GDM1 (cell line): ENCODE data around the gene OSBPL9.

Source experiments
- DNase-seq: peaks from one replicate; lab custom pipeline; 2025; lab: John Stamatoyannopoulos, UW

The OSBPL9 gene, protein sequence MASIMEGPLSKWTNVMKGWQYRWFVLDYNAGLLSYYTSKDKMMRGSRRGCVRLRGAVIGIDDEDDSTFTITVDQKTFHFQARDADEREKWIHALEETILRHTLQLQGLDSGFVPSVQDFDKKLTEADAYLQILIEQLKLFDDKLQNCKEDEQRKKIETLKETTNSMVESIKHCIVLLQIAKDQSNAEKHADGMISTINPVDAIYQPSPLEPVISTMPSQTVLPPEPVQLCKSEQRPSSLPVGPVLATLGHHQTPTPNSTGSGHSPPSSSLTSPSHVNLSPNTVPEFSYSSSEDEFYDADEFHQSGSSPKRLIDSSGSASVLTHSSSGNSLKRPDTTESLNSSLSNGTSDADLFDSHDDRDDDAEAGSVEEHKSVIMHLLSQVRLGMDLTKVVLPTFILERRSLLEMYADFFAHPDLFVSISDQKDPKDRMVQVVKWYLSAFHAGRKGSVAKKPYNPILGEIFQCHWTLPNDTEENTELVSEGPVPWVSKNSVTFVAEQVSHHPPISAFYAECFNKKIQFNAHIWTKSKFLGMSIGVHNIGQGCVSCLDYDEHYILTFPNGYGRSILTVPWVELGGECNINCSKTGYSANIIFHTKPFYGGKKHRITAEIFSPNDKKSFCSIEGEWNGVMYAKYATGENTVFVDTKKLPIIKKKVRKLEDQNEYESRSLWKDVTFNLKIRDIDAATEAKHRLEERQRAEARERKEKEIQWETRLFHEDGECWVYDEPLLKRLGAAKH

DNA sequence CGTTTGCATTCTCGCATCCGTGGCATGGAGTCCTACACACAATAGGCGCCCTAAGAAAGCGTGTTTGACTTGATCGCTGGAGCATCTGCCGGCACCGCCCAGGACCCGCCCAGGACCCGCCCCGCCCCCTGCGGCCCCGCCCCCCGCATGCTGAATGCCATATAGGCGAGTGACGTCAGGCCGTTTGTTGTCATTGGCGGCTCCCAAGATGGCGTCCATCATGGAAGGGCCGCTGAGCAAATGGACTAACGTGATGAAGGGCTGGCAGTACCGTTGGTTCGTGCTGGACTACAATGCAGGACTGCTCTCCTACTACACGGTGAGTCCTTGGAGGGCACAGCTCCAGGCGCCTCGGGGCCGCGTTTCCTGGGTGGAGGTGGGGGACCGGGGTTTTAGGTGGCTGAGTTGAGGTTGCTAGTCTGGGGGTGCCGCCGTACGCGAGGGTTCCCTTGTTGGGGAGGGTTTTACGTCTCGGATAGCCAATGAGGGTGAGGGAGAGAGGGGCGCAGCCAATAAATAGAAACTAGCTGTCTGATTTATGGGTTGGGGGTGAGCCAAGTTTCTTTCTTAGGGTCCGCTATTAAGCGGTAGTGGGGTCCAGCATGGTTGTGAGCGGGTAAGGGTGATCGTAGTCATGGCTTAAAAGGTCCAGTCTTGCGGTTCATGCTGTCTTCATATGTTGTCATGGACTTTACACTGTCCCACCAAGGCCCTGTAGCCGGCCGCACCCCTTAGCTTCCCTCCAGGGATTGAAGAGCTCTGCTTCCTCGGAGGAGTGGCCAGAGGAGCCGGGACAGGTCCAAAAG is at the start of gene OSBPL9:
TSS of gene OSBPL9 (plus strand) at position 190 of the 806 bp plus-strand sequence. CDS start at position 209, 19 bp downstream.
- peak; percentile 81 for DNase-seq

DNA sequence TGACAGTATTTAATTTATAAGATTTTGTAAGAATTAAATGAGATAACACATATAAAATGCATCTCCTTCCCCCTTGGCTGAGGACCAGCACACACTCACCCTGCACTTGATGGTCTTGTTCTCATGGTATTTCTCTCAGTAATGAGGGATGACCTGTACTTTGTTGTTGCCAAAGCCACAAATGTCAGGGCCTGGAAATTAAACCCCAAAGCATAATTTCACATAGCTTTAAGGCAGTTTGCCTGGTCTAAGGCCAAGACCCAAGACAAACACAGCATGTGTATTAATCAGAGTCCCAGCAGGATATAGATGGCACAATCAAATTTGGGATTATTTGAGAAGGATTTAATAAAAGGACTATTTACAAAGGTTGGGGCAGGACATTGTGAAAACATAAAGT is 49.2 kb upstream of the OSBPL9 start:
- DNase-seq: no peak

DNA sequence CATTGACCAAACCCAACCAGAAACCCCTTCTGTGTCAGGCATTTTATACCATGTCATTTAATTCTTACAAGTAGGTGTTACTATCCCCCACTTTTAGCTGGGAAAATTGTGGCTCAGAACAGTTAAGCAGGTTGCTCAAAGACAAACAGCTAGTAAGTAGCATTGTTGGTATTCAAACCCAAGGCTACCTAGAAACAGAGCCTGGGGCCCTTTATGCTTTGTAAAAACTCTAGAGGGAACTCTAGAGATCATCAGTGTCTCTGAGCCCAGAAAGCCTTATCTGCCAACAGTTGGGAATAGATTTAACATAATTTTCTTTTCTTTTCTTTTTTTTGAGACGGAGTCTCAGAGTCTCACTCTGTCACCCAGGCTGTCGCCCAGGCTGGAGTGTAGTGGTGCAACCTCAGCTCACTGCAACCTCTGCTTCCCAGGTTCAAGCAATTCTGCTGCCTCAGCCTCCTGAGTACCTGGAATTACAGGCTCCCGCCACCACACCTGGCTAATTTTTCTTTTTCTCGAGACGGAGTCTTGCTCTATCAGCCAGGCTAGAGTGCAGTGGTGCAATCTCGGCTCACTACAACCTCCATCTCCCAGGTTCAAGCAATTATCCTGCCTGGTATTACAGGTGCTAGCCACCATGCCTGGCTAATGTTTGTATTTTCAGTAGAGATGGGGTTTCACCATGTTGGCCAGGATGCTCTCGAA is 48.5 kb upstream of the OSBPL9 start:
- no peak for DNase-seq

DNA sequence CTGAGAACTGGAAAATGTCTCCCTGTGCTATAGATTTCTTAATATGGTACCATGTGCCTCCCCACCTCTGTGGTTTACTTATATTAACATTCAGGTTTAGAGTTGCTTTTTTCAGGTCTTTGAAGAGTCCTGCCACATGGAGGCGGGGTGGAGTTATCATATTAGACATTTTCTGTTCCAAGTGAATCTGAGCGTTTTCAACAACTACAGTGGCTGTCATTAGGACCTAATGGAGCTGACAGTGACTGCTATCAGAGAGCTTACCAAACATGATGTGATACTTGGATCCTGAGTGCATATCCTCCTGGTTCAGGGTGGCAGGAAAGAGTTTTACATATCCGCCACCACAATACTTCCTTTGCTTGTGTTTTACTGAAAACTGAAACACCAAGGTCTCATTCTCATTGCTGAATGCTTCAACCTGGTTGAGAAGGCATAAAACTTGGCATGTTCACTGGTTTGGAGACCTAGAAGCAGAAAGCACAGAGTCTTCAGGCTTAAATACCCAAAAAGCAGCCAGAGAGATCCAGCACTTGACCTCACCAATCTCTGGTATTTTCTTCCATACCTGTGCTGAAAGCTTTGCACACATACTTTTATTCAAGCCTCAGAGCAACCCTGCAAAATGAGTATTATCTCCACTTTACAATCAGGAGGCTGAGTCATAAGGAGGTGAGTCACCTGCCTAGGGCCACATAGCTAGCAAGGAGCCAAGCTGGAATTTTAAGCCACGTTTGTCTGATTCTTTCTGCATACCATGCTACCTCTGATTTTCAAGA is 47.4 kb upstream of the OSBPL9 start:
- DNase-seq: peak; percentile 73

DNA sequence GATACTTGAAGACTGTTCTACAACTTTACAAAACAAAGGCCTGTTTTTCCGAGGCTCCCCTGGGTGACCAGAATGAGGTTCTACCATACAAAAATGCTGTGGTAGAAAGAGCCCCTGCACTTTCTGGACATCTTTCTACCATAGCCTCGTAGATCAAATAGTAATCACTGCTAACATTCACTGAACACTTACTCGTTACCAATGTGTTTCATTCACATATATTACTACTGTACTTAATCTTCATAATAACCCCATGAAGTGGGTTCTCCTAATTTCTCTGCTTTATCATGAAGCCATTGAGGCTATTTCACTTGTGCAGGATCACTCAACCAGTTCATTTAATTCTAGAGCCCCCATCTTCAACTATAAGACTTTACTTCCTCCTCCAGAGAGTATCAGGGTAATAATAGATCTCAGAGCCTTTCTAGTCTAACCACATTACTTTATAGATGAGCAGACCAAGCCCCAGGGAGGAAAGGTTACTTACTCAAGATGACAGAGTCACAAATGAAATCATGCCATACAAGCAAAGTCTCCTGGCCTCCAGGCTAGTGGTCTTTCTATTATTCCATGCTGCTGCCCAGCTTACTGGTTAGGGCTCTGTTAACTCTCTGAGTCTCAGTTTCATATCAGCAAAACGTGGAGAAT is 46.7 kb upstream of the OSBPL9 start:
- no peak for DNase-seq

DNA sequence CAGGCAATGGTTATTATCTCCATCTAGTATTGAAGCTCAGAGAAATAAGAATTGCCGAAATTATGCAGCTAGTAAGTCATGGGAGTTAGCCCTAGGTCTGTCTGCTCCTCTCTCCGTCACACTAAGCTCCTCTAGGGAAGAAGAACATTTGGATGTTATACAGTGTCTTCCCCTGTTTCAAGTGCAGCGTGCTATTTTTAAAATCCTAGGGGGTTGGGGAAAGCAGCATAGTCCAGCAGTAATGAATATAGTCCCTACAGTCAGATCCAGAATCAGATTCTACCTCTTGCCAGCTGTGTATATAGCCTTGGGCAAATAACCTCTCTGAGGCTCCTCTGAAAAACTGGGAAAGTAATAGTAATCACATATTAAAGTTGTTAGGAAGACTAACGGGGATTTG is 44.5 kb upstream of the OSBPL9 start:
- DNase-seq: no peak

DNA sequence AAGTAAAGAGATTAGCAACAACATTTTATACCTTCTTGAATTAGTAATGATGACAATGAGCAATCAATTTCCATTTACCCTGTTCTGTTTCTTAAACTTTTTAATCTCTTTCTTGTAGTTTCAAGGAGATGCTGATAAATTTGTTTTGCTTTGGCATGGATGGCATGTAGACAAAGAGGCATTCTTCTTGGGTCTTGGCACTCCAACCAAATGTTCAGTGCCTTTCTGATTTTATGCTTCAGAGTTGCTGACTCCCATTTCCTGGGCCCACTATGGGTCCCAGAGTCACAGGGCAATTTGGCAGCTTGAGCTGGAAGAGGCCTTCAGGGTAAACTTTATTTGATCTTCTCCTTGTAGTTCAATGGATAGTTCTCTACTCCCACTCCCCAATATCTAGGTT is 42.1 kb upstream of the OSBPL9 start:
- DNase-seq: no peak

DNA sequence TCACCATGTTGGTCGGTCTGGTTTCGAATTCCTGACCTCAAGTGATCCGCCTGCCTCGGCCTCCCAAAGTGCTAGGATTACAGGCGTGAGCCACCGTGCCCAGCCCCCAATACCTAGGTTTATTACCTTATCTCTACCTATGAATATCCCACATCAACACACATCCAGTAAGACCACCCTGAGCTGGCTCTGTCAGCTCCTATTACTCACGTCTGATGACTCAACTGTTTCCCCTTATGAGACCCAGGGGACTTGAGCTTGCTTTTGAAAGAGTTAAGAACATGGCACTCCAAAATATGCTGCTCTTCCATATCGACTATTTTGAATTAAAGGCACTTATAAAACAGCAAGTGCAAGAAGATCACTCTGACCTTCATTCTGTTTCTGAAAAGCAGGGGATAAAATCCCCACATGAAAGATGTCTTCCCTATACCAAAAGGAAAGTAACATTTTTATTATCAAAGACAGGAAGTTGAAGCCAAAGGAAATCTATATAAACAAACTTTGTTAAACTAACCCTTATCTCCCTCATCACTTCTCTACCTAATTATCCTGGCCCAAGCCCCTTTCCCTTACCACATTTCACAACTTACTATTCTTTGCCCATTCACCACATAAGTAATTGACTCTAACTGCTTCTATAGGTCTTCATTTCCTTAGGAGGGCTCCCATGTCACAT is 41.3 kb upstream of the OSBPL9 start:
- DNase-seq: peak; percentile 31

DNA sequence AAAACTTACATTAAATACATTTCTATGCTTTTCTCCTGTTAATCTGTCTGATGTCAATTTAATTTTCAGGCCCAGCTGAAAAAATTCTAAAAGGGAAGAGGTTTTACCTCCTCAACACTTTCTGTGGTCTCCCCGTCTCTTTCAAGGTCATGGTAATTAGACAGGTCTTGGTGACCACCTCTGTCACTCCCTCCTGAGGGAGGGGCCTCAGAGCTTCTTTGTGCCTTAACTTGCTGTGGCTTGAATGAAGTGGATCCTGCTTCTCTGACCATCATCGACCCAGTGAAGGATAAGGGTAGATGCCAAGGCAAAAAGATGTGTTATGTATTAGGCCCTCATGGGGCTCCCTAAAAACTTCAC is 40.8 kb upstream of the OSBPL9 start:
- DNase-seq: no peak

DNA sequence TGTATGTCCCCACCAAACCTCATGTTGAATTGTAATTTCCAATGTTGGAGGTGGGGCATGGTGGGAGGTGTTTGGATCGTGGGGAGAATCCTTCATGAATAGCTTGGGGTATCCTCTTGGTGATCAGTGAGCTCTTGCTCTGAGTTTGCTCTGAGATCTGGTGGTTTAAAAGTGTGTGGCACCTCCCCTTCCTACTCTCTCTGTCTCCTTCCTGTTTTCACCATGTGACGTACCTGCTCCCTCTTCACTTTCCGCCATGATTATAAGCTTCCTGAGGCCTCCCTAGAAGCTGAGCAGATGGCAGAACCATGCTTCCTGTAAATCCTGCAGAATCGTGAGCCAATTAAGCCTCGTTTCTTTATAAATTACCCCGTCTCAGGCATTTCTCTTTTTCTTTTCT is 40.0 kb upstream of the OSBPL9 start:
- no peak for DNase-seq

DNA sequence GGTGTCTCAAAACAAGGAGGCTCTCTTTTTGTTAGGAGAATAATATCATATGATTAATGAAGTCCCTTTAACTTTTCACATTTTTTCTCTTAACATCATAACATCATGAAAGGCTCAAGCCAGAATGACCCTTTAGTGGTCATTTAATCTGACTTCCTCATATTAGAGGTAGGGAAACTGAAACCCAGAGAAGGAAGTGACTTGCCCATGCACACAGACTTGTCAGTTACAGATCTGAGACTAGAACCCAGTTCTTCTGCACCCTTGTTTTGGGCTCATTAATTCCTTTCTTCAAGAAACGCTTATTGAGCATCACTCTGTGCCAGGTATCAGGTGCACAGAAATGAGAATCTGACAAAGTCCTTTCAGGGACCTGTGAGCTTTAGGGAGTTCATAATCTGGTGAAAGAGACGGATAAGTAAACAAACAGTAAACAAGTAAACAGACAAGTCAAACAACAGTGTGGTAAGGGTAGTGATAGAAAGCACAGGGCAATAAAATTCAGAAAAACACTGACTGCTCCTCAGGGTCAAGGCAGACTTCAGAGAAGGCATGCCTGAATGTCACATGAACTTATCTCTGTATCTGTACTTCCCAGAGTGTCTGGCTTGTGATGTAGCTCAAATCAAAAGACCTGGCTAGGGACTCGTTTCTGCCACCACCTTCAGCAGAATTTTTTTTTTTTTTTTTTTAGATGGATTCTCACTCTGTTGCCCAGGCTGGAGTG is 38.3 kb upstream of the OSBPL9 start:
- DNase-seq: no peak

DNA sequence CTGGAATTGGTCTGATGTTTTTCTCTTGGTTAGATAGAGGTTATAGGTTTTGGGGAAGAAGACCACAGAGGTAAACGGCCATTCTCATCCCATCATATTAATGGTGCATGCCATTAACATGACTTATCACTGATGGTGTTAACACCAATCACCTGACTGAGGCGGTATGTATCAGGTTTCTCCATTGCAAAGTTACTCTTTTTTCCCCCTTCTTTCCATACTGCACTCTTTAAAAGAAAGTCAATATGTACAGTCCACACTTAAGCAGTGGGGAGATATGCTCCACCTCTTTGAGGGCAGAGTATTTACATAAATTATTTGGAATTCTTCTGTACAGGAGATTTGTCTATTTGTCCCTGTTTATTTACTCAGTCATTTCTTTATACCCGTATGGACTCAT is 35.7 kb upstream of the OSBPL9 start:
- DNase-seq: no peak

DNA sequence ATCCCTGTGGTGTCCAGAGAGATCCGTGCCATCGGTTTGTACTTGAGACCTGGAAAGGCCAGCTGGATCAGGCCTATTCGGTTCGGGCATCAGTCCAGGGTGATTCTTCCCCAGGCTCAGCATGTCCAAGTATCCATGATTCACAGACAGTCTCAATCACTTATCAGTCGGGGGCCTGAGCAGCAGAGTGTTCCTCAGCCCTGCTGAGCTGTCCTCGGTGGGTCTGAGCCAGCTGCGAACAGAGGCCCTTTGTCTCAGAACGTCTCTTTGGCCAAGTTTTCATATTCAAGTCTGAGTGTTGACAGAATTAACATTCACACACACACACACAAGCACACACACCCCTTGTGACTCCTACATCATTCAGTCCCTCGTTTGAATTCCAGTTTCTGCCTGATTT is 33.4 kb upstream of the OSBPL9 start:
- DNase-seq: no peak

DNA sequence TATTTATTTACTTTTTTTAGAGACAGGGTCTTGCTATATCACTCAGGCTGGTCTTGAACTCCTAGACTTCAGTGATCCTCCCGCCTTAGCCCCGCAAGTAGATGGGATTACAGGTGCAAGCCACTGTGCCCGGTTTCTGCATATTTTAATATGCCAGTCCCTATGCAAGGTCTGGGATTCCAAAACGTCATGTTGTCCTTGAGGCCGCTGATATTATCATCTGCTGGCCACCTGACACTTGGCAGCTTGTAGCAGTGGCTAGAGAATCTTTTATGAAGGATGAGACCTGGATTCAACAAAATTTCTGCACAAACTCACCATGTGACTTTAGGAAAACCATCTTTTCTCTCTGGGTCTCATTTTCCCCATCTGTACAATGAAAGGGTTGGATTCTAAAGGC is 32.9 kb upstream of the OSBPL9 start:
- DNase-seq: no peak

DNA sequence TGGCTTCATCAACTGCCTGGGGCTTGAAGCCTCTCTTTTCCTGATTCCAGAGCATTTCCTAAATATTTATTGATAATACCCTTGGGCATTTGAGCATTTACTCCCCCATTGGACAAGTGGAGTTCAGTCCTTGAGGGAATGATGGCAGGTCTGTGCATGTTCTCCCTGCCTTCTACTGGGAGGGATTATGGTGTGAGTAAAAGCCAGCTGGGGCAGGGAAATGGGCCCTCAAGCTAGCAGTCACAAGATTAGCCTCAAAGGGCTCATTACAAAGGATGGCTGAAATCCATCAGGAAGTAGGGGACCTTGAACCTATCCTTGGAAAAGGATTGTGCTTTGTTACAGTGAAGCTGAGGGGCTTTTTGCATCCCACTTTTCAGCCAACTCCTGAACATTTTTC is 24.2 kb upstream of the OSBPL9 start:
- DNase-seq: no peak

DNA sequence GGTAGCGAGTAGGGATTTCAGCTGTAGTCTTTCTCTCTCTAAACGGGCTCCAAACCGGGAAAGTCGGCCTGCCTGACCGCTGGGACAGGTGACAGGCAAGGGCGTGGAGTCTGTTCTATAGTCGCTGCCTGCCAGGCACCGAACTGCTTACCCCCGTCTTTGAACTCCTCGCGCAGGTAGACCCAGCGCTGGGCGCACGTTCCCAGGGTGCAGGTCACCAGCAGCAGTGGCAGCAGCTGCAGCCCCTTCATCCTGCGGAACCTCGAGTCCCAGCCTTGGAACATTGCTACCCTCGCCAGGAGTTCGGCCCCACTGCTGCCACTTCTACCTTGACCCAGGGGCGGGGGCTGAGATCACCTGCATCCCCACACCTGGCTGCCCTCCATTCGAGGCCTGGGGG is 22.2 kb upstream of the OSBPL9 start:
- DNase-seq: no peak

DNA sequence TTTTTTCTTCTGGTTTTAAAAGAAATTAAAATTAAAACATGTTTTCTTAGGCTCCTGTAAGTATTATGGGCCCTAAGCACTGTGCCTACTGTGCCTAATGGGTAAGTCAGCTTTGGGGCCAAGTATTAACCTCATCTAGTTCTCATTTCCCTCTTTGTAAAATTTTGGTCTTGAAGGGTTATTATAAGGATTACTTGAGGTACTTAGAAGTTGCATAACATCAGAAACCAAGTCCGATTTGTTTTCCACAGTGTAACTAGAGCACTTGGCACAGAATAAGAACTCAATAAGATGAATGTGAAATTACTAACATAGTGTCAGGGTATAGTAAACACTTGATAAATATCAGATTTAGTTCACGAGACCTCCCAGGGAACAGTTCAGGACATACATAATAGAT is 16.4 kb upstream of the OSBPL9 start:
- DNase-seq: no peak

DNA sequence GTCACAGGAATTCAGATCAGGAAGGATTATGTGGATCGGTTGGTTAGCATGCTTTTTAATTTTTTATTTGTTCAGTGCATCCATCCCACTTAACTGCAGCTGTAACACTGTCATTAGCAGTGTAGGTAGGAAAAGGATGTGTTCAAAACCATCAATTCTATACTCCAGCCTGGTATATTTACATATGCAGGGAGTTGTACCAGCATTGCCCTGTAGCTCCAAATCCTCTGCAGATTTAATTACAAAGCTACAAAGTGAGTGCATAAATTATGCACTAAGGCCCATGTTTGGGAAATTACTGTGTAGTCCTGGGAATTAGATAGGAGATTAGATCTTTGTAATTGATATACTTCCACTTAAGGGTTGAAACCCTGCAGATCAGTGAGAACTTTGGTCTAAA is 15.9 kb upstream of the OSBPL9 start:
- DNase-seq: no peak

DNA sequence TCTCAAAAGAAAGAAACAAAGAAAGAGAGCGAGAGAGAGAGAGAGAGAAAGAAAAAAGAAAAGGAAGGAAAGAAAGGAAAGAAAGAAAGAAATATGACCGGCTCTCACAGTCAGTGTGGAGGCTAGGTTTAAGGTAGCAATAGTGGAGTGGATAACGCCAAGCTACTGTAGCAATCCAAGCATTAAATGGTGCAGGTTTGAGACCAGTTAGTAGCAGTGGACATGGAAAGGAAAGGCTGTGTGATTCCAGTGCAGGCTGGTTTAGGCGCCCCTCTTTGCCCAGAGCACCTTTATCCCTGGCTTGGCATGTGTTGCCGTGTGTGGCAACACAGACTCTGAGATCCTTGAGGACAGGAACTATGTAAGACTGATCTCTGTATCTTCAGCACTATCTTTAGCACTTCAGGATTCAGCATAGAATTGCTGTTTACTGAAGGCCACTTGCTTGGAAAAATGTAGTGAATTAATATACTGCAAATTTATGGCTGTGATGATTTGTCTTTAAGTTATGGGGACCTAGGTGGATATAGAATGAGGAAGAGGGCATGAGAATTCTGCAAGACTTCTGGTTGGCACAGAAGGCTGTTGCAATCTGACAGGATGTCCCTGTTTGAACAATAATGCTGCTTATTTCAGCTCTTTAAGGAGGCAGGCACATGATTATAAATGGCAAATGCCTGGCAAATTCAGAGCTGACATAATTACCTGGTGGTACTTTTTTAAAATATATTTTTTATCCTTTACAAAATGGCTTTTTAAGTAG is 10.8 kb upstream of the OSBPL9 start:
- DNase-seq: peak; percentile 18
